HG03095 (cell line): ENCODE results near the gene USO1.
"Not testable (repeated sequence)": the region's sequence is repeated elsewhere in the genome, so short reads cannot be mapped to it uniquely, and the experiment has no call there.

ENCODE experiments used
- ATAC-seq: cut with Tn5 transposase; IDR thresholded peaks from one replicate; pipeline ENCODE4 v1.9.1; 2021; ENCODE audit warnings: moderate library complexity; ENCODE audit not compliant: unreplicated experiment

USO1 gene, protein sequence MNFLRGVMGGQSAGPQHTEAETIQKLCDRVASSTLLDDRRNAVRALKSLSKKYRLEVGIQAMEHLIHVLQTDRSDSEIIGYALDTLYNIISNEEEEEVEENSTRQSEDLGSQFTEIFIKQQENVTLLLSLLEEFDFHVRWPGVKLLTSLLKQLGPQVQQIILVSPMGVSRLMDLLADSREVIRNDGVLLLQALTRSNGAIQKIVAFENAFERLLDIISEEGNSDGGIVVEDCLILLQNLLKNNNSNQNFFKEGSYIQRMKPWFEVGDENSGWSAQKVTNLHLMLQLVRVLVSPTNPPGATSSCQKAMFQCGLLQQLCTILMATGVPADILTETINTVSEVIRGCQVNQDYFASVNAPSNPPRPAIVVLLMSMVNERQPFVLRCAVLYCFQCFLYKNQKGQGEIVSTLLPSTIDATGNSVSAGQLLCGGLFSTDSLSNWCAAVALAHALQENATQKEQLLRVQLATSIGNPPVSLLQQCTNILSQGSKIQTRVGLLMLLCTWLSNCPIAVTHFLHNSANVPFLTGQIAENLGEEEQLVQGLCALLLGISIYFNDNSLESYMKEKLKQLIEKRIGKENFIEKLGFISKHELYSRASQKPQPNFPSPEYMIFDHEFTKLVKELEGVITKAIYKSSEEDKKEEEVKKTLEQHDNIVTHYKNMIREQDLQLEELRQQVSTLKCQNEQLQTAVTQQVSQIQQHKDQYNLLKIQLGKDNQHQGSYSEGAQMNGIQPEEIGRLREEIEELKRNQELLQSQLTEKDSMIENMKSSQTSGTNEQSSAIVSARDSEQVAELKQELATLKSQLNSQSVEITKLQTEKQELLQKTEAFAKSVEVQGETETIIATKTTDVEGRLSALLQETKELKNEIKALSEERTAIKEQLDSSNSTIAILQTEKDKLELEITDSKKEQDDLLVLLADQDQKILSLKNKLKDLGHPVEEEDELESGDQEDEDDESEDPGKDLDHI

DNA sequence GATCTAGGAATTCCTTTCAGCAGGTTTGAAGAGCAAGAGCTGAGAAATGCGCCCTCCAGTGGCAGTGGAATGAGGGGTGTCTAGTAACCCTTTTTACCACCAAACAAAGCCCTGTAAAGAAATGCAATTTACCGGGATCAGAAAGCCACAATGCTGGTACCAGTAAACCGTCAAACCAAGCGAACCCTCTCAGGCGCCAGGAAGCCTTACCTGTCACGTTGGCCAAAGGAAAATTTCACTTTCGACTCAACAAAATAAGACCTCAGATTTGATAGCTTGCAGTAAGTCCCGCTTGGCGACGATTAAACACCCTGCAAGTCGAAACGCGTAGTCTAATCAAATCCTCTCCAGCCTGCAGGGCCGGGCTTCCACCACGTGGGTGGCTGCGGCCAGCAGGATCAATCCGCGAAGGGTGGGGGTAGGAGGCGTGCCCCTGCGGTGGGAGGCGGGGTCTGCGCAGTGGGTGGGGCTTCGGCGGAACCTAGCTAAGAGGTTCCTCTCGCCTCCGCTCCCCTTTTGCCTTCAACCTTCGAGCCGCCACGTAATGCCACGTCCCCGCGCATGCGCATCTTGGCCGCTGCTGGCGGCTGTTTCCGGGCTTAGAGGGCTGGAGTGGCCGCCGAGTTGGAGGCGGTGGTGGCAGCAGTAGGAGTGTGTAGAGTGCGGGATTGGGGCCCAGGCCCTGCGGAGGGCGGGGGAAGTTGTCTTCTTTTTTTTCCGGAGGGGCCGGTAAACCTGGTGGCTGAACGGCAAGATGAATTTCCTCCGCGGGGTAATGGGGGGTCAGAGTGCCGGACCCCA is at the start of gene USO1:
TSS of gene USO1 (plus strand) at position 512 of the 801 bp plus-strand sequence. CDS start at position 755, 243 bp downstream.
- peak; percentile 86 for ATAC-seq

DNA sequence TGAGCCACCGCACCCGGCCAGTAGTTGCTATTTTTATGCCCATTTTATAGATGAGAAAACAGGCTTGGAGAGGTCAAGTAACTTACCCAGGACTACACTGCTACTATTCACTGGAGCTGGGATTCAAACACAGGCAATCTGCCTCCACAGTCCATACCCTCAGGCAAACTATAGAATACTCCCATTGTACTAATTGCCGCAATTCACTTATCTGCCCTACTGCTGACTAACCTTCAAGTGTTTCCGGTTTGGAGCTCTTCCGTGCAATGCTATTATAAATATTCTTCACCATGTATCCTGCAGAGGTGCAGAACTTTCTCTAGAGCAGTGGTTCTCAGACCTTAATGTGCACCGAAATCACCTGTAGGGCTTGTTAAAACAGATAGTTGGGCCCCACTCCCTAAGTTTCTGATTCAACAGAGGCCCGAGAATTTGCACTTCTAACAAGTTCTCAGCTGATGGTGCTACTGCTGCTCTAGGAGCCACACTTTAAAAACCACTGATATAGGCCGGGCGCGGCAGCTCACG is 49.3 kb upstream of the USO1 start:
- no peak for ATAC-seq

DNA sequence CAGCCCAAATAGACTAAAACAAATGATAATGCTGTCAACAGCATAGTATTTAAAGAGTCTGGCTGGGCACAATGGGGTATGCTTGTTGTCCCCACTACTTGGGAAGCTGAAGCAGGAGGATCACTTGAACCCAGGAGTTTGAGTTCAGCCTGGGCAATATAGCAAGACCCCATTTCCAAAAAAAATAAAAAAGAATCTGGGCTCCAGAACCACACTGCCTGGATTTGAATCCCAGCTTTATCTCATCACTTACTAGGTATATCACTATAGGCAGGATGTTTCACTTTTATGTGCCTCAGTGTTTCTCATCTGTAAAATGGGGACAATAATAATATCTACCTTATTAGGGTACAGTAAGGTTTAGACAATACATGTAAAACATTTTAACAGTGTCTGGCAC is 45.9 kb upstream of the USO1 start:
- ATAC-seq: no peak

GRCh38 chr4:75678965-75679364 is 45.4 kb upstream of the USO1 start:
- ATAC-seq: no peak

DNA sequence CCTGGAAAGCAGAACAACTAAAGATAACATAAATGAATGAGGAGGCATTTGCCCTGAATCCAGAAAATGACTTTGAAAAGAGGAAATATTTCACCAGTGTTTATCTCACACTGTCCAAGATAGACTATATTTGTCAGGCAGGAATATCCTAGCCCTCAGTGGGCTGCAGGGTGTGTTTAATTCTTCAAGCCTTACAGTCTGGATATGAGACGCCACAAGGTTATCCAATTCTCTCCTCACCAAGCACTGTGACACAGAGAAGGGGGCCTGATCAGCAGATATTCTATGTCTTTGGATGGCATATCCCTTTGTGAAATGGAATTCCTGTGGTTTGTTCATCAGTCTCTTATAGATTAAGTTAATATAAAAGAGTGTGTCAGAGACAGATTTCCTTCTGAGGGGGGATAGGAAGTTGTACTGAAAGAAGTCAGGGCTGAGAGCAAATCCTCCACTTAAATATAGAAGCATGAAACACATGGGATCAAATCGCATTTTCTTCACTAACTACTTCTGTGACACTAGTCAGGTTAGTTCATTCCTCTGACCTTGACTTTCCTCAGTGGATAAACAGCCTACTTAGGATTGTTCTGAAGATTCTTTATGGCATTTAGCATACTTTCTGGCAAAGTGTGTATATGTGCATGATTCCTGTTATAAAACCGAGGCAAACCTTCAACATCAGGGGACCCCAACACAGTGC is 44.4 kb upstream of the USO1 start:
- no peak for ATAC-seq

DNA sequence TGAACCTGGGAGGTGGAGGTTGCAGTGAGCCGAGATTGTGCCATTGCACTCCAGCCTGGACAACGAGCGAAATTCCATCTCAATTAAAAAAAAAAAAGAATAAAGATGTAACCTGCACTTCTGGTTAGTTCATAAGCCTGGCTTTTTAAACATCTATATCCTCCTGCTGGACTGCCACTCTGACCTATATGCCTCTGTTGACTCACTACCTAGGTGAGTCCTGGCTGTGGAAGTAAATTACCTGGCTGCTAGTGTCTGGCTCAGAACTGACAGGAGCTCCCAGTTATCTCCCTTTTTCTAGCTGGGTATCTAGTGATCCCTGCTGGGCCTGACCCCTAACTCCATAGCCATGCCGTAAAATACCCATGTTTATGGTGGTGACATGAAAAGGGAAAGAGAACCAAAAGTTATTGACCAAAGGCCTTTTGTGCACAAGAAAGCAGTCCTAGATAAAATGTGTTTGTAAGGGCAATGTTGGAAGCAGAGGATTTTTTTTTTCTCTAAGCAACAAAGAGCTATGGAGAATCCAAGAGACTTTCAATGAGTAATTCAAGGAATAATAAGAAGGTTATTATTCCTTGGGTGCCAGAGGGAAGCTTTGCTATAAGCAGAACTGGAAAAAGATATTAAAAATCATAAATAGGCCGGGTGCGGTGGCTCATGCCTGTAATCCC is 40.8 kb upstream of the USO1 start:
- ATAC-seq: no peak

- ATAC-seq: no peak
These were observed 38.7 kb upstream of the USO1 start for GRCh38 chr4:75685546-75686189.

DNA sequence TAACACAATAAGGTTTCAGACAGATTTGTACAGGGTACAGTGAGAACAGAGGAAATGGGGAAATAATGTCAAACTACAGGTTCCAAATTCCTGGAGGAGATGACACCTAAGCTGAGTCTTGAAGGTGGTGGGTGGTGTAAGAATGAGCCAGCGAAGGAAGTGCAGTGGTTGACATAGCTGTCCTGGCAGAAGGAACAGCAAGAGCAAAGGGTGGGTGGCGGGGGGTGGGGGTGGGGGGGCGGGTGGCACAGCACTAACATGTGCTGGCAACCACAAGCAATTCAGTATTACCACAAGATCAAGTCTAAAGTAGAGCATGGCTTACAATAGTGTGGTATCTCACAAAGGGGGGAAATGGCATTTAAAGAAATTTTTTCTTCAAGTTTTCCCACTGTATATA is 38.0 kb upstream of the USO1 start:
- no peak for ATAC-seq

DNA sequence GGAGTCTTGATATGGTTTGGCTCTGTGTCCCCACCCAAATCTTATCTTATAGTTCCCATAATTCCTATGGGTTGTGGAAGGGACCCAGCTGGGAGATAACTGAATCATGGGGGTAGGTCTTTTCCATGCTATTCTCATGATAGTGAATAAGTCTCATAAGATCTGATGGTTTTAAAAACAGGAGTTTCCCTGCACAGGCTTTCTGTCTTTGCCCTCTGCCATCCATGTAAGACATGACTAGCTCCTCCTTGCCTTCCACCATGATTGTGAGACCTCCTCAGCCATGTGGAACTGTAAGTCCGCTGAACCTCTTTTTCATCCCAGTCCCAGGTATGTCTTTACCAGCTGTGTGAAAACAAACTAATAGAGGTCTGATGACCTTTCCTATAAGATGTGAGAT is 37.3 kb upstream of the USO1 start:
- not testable (repeated sequence) for ATAC-seq

DNA sequence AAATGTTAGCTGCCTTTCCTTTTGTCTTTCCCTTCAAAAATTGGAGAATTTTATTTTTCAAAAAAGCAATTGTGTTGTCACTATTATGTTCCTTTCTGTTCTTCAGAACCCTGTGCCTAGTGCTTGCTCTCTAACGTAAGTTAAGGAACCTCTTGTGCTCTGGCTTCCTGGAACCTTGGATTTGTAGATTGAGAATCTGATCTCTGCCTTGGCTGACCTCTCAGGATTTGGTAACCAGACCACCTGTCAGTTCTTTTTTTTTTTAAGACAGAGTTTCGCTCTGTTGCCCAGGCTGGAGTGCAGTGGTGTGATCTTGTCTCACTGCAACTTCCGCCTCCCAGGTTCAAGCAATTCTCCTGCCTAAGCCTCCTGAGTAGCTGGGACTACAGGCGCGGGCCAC is 32.3 kb upstream of the USO1 start:
- not testable (repeated sequence) for ATAC-seq

DNA sequence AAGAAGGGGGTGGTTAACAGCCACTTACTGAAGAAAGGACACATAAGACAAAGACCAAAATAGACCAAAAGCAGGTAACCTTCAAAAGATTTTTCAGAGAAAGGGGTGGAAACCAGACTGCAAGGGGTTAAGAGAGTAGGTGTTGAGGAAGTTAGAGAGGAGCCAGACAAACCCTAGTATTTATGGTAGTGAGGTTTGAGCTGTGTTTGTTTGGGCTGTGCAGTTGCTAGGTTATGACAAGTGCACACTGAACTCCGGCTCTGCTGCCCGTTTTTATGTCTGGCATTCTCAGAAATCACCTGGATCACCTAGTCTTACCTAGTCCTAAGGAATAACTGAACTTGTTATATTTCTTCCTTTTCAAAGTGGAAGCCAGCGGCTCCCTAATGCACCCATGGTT is 28.3 kb upstream of the USO1 start:
- ATAC-seq: no peak

DNA sequence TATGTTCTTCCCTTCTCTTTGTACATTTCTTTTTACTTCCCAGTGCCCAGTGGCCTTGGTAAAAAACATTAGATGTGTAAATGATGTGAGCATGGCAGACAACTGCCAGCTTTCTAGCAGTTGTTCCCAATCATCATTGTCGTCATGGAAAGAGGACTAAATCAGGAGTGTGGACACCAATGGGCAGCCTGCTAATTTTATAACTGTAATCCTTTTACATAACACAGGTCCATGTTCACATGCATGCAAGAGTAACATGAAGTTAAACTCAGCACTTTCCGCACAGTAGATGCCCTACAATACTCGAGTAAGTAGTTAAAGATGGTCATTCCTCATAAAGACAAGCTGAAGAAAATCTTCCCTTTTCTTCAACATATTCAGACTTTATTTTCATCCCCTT is 27.8 kb upstream of the USO1 start:
- no peak for ATAC-seq

DNA sequence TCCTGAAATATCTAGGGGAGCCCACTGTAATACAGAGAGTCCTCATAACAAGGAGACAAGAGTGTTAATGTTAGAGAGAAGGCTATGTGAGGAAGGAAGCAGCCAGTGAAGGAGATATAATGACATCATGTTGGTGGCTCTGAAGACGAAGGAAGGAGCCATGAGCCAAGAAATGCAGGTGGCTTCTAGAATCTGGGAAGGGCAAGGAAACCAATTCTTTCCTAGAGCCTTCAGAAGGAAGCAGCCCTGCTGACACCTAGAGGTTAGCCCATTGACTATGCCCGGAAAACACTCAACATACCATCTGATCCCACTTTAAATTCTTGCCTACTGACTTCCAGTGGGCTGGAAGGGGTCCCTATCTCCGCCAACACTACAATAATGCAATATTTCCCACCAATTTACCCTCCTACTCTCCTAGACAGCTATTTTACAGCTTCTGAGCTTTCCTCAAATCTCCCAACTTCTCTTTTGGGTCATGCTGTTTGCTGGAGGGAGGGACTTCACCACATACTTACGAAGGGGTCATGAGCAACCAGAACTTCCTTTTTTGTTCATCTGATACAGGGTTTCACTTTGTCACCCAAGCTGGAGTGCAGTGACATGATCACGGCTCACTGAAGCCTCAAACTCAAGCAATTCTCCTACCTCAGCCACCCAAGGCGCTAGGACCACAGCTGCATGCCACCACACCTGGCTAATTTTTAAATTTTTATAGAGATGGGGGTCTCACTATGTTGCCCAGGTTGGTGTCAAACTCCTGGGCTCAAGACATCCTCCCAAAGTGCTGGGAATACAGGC is 26.0 kb upstream of the USO1 start:
- peak; percentile 91 for ATAC-seq

DNA sequence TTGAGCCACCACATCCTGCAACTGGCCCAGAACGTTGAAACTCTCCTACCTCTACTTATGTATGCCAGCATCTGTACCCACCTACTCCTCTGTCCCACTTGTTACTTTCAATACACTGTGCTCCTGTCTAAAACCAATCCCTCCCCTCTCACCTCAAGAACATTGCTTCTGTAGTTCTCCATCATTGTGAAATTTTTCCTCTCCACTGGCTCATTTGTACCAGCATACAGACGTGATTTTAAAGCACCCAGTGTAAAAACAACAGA is 25.5 kb upstream of the USO1 start:
- ATAC-seq: peak; percentile 25

DNA sequence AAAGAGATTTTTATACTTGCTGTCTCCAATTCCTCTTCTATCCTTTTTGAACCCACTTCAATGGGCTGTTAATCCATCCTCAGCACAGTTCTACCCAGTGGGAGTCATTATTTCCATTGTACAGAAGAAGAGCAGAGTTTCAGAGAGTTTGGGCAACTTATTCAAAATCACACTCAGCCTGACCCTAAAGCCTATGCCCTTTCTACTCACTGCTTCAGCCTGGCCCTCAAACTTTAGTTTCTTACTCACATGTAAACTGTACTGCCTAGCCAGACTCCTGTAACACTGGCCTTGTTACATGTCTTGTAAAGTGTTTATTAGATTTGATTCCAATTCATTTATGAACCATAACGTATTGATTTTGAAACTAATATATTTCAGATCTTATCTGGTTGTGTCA is 25.1 kb upstream of the USO1 start:
- no peak for ATAC-seq

- ATAC-seq: no peak
These were observed 21.4 kb upstream of the USO1 start for GRCh38 chr4:75702919-75703411.

DNA sequence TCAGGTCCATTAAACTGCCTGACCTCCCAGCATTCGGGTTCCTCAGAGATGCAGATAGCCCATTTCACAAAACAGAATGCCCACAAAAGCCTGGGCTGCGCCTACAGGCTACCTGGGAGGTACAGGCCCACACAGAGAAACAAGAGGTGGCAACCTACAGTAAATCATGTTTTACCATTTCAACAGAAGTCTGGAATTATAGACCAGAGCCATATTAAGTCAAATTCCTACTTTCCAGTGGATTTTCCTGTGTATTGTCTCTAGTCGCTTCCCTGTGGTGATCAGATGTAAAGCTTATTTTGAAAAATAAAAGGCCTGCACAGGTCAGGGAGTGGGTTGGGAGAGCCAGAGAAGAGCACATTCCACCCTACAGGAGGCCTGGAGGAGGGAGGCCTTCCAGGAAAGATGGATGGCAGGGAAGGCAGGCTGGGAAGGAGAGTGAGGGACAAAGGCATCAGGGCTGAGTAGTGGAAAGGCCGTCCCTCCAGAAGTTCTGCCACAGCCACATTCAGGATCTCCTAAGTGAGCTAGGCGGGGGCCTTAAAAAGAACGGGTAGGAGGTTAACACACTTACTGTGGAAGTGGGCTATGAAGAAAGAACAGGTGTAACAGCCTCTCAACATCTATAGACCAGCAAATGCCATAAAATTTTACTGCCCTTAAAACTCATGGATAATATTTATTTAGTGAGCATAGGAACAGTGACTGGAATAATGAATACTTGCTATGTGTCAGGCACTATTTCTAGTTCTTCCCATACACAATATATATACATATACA is 19.0 kb upstream of the USO1 start:
- no peak for ATAC-seq
